Stimulated activated CD4-positive, alpha-beta T cell treated with anti-CD3 and anti-CD28 coated beads, Interleukin-15, amount 100 ng/mL, for 48 hours (primary cell): Measurements from ENCODE around the gene ARSK.
"Not testable (repeated sequence)": the region's sequence is repeated elsewhere in the genome, so short reads cannot be mapped to it uniquely, and the experiment has no call there.

Experiments used
- DNase-seq, 2 donors: peaks; one replicate each; pipeline ENCODE4 v3.0.0-alpha.2; 2020; ENCODE audit warnings: low read depth in 2 of 2

The ARSK gene

GRCh38 chr5:95620870-95621838 lies 66.3 kb downstream of the ARSK start:
- DNase-seq = peak; percentile 22 to 24

DNA sequence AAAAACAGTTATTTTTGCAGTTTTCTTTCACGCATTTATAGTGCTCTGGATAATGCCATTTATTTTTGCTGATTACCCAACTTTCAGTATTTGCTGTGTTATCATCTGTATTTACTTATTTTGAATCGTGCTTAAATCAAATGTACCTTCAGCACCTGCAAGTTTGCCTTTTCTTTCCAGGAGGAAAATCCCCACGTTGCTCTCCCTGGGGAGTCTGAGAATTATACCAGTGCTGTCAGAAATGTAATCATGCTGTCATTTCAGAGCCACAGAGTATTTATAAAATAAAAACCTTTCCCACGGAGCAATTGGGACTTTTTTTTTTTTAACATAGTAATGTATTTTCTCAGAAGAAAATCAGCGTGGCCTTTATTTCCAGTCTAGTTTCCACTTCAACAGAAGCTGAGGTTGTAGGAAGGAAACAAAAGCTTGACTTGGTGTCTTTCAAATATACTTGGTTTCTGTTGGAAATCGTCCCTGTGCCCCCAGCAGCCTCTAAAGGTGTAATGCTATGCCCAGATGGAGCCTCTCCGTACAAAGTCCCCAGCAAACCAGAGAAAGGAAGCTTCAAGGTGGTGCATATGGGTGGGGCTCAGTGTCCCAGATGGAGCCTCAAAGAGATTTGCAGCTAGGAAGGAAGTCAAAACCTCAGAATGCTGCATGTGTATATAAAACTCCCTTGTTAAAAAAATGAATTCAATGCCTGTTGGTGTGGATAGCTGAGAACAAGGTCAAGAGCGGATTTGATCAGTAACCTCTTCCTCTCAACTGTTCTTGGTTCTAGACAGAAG lies 67.1 kb downstream of the ARSK start:
- DNase-seq = no peak

DNA sequence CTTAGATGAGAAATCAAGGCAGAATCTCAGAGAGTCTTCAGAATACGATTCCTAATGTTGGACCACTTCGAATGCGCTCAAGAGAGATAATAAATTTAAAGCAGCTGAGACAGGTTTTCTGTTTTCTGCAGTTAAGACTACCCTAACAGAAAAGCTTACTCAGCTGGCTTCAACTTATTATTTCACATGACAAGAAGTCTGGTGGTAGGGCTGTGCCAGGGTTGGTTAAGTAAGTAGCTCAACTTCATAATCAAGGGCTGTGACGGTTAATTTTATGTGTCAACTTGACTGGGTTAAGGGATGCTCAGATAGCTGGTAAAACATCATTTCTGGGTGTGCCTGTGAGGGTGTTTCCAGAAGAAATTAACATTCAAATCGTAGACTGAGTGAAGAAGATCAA lies 68.8 kb downstream of the ARSK start:
- no peak for DNase-seq

DNA sequence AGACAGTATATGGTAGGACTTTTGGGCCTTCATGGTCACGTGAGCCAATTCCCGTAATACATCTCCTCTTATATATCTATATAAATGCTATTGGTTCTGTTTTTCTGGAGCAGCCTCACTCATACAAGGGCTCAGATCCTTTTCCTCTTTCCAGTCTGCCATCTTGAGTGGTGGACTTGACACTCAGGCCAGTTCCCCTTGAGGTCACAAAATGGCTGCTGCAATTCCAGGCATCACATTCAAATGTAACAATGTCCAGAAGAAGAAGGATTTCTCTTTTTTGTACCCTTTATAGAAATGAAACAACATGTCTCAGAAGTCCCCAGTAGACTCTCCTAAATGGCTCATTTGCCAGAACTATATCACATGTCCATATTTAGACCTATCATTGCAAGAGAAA lies 69.5 kb downstream of the ARSK start:
- DNase-seq = no peak

- DNase-seq = no peak
Measured at GRCh38 chr5:95626701-95627100, 71.8 kb downstream of the ARSK start.

GRCh38 chr5:95627971-95628810 lies 73.3 kb downstream of the ARSK start:
- no peak for DNase-seq

DNA sequence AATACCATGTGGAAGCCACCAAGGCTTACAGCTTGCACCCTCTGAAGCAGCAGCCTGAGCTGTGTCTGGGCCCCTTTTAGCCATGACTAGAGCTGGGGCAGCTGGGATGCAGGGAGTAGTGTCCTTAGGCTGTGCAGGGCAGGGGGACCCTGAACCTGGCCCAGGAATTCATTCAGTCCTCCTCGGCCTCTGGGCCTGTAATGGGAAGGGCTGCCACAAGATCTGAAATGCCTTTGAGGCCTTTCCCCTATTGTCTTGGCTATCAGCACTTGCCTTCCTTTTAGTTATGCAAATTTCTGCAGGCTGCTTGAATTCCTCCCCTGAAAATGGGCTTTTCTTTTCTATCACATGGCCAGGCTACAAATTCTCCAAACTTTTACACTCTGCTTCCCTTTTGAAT lies 74.0 kb downstream of the ARSK start:
- DNase-seq = no peak

GRCh38 chr5:95630394-95630917 lies 75.6 kb downstream of the ARSK start:
- no peak for DNase-seq

GRCh38 chr5:95631255-95631958 lies 76.5 kb downstream of the ARSK start:
- no peak for DNase-seq

DNA sequence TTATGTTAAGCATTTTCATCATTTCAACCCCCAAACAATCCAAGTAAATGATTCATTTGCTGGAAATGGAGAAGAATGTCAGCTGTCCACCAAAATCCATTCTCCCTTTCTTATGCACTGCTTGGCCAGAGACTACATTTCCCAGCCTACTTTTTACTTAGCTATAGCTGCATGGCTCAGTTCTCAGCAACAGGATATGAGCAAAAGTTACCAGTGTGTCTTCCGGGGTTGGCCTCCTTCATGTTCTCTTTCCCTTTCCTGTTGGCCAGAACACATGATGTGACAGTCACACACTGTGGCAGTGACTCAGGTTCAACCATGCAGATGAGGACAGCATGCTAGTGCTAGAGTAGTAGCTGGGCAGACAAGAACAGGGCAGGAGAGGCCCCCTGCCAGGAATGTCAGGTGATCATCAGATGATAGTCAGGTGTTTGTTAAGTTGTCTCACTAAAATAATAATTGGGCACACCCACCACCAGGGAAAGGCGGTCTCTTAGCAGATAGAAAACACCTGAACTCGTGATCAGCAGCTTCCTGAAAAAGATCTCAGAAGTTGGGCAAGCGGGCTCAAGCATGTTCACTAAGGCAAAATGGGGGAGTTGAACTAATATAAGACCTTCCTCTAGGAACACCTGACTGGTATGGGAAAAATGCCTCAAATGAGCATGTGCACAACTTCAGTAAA lies 77.2 kb downstream of the ARSK start:
- DNase-seq = peak; percentile 65 to 74

GRCh38 chr5:95632942-95633341 lies 78.0 kb downstream of the ARSK start:
- DNase-seq = not testable (repeated sequence)

- DNase-seq = no peak
Measured at GRCh38 chr5:95633671-95634070, 78.8 kb downstream of the ARSK start.

GRCh38 chr5:95634081-95634480 lies 79.2 kb downstream of the ARSK start:
- DNase-seq = no peak

DNA sequence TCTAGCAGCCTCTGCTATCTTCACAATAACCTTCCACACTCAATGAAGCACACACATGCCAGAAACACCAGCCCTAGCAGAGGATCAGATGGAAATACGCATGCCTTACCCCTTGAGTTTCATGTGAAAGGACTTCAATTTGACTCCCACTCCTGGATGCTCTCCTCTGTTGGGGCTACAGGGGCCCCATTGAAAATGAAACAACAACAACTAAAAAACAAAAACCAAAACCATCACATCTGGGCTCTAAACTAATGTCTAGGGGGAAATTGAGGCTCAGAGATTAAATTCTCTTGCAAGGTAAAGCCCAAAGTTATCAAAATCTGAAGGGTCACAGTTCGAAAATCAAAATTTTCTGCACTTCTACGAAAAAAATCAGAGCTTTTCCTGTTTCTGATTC lies 83.7 kb downstream of the ARSK start:
- DNase-seq = no peak

GRCh38 chr5:95641741-95642220 lies 86.9 kb downstream of the ARSK start:
- no peak for DNase-seq

GRCh38 chr5:95643152-95643551 lies 88.3 kb downstream of the ARSK start:
- DNase-seq = no peak

DNA sequence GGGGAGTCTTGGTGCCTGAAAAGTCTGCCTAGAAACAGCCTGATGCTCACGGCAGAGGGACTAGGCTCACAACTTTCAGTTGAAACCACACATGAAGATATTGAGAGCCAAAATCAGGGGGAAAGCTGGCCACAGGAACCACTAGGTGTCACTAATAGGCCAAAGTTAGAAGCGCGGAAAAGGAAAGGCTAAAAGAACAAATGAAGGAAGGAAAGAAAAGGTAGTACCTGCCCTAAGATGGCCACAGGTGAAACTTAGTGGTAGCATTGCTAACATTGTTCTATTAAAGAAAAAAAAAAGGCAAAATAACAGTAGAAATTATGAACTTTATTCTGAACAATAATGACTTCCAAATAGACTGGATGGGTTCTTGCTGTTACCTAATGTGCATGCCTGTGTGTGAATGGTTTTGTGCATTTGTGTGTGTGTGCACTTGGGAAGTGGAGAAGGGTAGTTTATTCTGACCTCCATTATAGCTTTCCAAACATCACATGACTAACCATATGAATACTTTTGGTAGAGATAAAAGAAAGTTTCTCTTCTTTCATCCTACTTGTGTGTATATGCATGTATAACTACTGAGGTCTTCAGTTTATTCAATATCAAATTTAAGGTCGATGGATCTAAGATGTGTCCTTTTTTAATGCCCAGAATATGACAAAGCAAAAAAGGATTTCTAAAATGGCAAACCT lies 89.6 kb downstream of the ARSK start:
- DNase-seq = no peak

GRCh38 chr5:95646226-95646568 lies 91.3 kb downstream of the ARSK start:
- not testable (repeated sequence) for DNase-seq

DNA sequence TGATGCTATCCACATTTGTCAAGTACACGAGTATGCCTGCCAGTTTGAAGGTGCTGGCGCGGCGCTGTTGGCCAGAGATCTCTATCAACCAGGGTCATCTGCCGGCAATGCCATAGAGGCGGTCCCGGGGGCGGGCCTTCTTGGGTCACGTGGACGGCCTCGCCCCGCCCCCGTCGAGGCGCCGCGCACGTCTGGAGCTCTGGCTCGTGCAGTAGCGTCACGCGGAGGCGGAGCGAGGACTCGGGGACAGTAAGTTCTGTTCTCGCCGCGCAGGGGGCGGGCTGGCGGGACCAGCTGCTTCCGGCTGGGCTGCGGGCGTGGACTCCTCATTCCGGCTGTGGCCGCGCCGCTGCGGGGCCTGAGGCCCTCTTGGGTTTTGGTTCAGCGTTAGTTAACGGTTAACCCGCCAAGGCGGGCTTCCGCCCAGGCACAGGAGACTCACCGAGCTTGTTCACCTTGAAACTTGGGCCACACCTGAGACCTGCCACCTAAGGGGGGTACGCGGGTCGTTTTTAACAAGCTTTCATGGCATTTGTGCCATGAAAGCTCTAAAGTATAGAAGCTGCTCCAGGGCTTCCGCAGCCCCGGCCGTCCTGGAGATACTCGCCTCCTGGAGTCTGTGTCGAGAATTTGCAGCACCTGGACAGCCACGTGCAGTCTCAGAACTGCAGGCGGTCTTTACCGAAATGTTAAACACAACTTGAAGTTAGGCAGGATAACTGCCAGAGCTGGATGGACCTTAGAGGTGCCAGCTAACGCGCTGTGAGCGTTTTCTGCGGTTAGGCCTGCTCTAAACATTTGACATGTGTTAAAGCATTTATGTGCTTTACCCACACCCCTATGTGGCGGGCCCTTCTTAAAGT lies 91.9 kb downstream of the ARSK start, which contains the start of gene RFESD:
Gene RFESD (plus strand): TSS at position 209 of the 863 bp plus-strand sequence. CDS start 5,495 bp downstream, outside the sequence.
- DNase-seq = peak; percentile 94 to 95
